ENCODE results near the gene PRKD3. TPM values are rescaled to one million over a fixed set of nuclear protein-coding genes. Genes with fewer than 3 reads are reported as not detected.
A peak's percentile ranks its signal among the peaks of the same experiment; 100 is the strongest.

Gene PRKD3
- total and polyA plus RNA-seq, 2 of the 13 experiments (the other 11 are each of a cell fraction or from before 2014, with no cell fraction given) = 11.6 to 38.4 TPM

GRCh38 chr2:37323781-37324535 is 675 bp downstream of the PRKD3 start (continued):
- peak; percentile 26 for TF ChIP-seq SRSF1 (optimal IDR thresholded peaks at IDR 0.05; ENCODE audit: low read depth, low read length)
- TF ChIP-seq GTF2F1 (IDR thresholded peaks at IDR 0.05; ENCODE audit: low read length) = no peak
- TF ChIP-seq SP2 (CRISPR knock-in tag; IDR thresholded peaks at IDR 0.05) = no peak
- no peak for TF ChIP-seq FOXO1 (CRISPR knock-in tag; IDR thresholded peaks at IDR 0.05)
- no peak for TF ChIP-seq BRD4 (CRISPR knock-in tag; IDR thresholded peaks at IDR 0.05)
- peak; percentile 38 for TF ChIP-seq ZNF800 (CRISPR knock-in tag; IDR thresholded peaks at IDR 0.05)
- no peak for TF ChIP-seq DDIT3 (CRISPR knock-in tag; IDR thresholded peaks at IDR 0.05)
- no peak for TF ChIP-seq THAP11 (CRISPR knock-in tag; IDR thresholded peaks at IDR 0.05)
- TF ChIP-seq ZNF207 (IDR thresholded peaks at IDR 0.05; ENCODE audit: borderline replicate concordance) = no peak
- no peak for TF ChIP-seq FOXP1 (IDR thresholded peaks at IDR 0.05)
- TF ChIP-seq FOXP1 (CRISPR knock-in tag; IDR thresholded peaks at IDR 0.05) = no peak
- TF ChIP-seq ZNF646 (CRISPR knock-in tag; IDR thresholded peaks at IDR 0.05) = no peak
- TF ChIP-seq ZNF17 (CRISPR knock-in tag; IDR thresholded peaks at IDR 0.05) = no peak
- TF ChIP-seq ZNF782 (CRISPR knock-in tag; IDR thresholded peaks at IDR 0.05; ENCODE audit: borderline replicate concordance) = no peak; the same call in 1 of the 2 replicates
- TF ChIP-seq ZNF773 (CRISPR knock-in tag; IDR thresholded peaks at IDR 0.05; ENCODE audit: borderline replicate concordance) = no peak
- 0 out of 2 replicates have a peak, but pooled peaks have one; percentile 61 for TF ChIP-seq SRY (CRISPR knock-in tag; IDR thresholded peaks at IDR 0.05)
- TF ChIP-seq KAT7 (CRISPR knock-in tag; IDR thresholded peaks at IDR 0.05; ENCODE audit: borderline replicate concordance) = peak; percentile 32; the same call in 1 of the 2 replicates
- TF ChIP-seq ZNF136 (CRISPR knock-in tag; IDR thresholded peaks at IDR 0.05; ENCODE audit: low read depth) = 0 out of 2 replicates have a peak, but pooled peaks have one; percentile 57
- TF ChIP-seq ZNF878 (CRISPR knock-in tag; IDR thresholded peaks at IDR 0.05) = 0 out of 2 replicates have a peak, but pooled peaks have one; percentile 49
- no peak for TF ChIP-seq ZNF12 (CRISPR knock-in tag; IDR thresholded peaks at IDR 0.05)
- no peak for TF ChIP-seq DNMT1 (CRISPR knock-in tag; IDR thresholded peaks at IDR 0.05)
- no peak for TF ChIP-seq FLYWCH1 (CRISPR knock-in tag; IDR thresholded peaks at IDR 0.05)
- TF ChIP-seq ZNF180 (CRISPR knock-in tag; IDR thresholded peaks at IDR 0.05; ENCODE audit: borderline replicate concordance, low read depth) = no peak
- TF ChIP-seq HOXA5 (CRISPR knock-in tag; IDR thresholded peaks at IDR 0.05) = no peak
